DMS53 treated with DMSO at 0.1 percent for 48 hours (cell line): Measurements from ENCODE around the gene KCNMB2.

Experiments
- DNase-seq: peaks from one replicate; lab custom pipeline; 2025; ENCODE audit not compliant: unreplicated experiment; lab: John Stamatoyannopoulos, UW

Gene KCNMB2

DNA sequence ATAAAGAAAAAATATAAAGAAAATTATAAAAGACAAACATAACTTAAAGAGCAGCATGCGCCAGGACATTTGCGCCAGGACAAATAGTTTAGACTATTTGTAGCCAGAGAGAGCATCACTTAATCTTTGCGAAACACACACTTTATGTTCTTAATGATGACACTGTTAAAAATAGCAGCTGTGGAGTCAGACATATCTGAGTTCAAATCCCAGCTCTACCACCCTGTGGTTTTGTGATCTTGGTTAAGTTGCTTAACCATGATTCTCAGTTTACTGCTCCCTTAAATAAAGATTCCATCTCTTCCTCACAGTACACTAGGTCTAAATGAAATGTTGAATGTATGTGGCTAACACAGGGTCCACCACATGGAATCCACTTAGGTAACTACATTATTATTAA, 31.4 kb downstream of the KCNMB2 start:
- no peak for DNase-seq

GRCh38 chr3:178568155-178568731, 32.0 kb downstream of the KCNMB2 start:
- no peak for DNase-seq

GRCh38 chr3:178568911-178569310, 32.7 kb downstream of the KCNMB2 start:
- no peak for DNase-seq

DNA sequence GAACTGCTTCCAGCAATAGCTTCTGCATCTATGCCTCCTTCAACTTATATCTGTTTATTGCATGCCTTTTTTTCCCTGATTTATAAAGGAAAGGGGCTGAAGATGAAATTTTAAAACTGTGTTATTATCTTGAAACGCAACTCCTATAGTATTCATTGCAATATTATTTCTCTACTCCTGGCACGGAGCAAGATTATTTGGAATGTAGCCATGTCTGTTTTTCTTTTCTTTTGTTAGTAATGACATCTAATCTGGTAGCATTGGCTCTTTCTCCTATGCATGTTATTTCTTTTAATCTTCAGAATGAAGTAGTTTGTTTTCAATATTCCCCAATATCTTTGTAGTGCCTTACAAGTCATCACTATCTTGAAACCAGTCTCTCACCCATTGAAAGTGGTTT, 33.6 kb downstream of the KCNMB2 start:
- no peak for DNase-seq

DNA sequence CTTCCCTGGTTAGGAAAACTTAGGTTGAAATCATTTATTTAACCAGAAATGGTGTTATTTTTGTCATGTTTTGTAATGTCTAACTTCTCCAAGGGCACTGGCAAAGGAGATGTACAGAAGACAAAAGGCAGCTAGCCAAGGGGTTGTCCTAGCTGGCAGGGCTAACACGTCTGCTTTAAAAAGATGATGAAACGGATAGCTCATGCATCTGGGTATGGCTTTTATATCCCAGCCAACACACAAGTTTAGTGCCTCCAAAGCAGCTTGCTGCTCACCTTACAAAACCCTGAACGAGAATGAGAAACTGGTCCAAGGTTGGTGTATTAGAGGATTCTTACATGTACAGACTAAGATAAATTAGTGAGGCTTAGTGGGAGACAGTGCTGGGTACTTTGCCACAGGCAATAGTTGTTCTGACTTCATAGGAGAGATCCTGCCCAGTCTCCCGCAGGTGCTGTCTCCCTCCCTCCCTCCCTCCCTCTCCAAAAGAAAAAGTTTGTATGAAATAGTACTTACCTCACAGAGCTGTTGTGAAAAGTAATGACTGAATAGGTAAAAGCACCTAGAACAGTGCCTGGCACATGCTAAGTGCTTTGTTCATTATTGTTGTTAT, 47.8 kb downstream of the KCNMB2 start:
- DNase-seq: peak; percentile 13

- DNase-seq: peak; percentile 15
Observed at GRCh38 chr3:178584722-178585380, 48.6 kb downstream of the KCNMB2 start.

DNA sequence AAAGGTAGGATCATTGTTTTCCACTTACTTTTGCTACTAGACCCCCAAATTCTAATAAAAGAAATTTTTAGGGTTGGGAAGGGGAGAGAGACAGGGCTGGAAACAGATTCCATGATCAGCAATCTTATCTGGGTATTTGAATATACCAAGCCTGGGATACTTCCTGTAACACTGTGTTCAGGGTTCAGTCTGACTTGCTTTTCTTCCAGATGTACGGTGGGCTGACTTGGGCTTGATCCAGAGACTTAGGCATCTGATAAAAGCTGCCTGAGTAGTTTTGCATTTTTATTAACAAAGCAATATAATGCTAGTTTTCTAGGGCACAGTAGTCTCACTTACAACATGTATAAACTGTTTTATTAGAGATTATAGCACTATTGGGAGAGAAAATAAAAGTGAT, 49.2 kb downstream of the KCNMB2 start:
- DNase-seq: no peak

GRCh38 chr3:178586076-178586475, 49.8 kb downstream of the KCNMB2 start:
- DNase-seq: no peak

GRCh38 chr3:178588628-178589027, 52.4 kb downstream of the KCNMB2 start:
- DNase-seq: no peak

GRCh38 chr3:178593786-178594185, 57.5 kb downstream of the KCNMB2 start:
- DNase-seq: no peak

DNA sequence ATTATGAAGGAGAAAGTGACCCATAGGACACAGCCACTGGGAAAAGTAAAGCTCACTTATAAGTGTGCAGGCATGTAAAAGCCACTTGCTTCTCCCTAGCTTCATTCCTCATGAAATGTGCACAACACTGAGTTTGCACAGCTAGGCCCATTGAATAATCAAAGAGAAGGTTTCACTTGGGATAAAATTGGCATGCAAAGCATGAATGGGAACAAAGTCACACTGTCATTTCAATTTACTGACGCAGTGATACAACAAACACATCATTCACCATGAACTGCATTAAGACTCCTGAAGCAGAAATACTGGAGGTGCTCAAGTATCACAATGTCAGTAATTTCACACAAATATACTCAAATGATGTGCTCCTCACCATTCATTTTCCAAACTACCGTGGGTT, 61.1 kb downstream of the KCNMB2 start:
- no peak for DNase-seq

GRCh38 chr3:178602856-178603255, 66.6 kb downstream of the KCNMB2 start:
- DNase-seq: peak; percentile 78

DNA sequence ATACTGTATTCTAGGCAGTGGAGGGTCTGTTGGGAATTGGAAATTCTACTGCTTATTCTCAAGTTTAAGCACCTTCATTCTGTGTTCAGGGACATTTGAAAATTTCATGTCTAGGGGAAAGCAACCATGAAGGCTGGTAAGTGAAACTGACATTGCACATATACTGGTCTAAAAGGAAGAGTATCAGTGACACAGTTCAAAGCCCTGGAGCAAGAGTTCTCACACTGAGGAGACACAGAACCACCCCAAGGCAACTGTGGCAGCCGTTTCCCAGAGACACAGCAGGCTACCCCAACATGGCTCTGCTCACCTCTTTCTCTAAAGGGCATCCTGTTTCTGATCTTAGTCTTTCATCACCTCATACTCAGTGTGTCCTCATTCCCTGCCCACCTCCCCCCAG, 67.5 kb downstream of the KCNMB2 start:
- DNase-seq: no peak

DNA sequence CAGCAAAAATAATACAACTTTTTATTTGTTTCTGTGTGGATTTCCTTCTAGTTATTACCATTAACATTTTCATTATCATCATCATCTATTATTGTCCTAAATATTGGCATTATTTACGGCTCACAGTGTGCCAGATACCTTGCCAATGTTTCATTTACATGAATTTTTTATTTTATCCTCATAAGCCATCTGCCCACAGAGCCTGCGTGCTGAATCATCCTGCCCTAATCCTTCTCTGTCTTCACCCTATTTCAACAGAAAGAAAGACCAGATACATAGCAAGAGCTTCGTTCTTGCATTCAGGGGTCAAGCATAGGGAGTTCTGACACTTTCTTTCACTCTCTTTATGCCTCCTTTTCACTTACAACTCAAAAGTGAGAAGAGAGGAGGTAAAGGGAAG, 82.0 kb downstream of the KCNMB2 start:
- no peak for DNase-seq

DNA sequence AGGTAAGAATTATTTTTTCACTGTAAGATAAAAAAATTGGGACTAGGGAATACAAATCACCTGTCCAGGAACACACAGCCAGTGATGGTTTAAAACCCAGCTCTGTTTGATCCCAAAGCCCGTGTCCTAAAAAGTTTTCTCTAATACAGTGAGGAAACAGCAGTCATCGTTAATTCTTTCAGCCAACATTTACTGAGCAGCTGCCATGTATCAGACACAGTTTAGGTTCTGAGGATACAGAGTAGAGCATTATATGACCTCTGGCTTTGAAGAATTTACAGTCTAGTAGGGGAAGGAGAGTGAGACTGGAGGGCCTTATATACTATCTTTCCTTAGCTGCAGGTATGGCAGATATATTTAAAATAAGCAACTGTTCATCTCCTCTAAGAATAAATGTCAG, 82.7 kb downstream of the KCNMB2 start:
- no peak for DNase-seq

- peak; percentile 60 for DNase-seq
Observed at GRCh38 chr3:178623666-178624255, 87.5 kb downstream of the KCNMB2 start.

- DNase-seq: no peak
Observed at GRCh38 chr3:178624276-178624675, 88.0 kb downstream of the KCNMB2 start.

DNA sequence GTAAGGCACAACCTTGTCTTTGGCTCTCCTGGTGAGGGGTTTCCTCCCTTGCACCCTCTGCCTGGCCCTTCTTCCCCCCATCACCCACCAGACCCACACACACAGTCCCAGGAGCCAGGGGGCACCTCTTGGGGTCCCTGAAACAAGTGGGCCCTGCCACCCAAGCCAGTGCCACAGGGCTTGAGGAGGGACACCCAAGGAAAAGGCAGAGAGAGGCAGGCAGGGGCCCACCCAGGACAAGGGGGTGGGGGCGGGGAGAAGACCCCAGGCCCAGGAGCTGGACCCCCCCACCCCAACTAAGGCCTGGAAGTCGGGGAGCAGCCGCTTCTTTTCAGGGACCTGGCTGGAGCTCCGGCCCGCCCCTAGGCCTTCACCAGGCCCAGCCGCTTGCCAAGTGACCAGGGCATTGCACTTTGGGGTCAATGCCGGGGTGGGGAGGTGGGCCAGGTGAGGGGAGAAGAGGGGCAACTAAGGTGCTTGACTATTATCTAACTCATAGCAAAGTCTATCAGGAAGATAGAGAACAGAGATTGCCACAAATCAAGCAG, 88.9 kb downstream of the KCNMB2 start:
- DNase-seq: no peak

- DNase-seq: no peak
Observed at GRCh38 chr3:178628037-178628436, 91.8 kb downstream of the KCNMB2 start.

DNA sequence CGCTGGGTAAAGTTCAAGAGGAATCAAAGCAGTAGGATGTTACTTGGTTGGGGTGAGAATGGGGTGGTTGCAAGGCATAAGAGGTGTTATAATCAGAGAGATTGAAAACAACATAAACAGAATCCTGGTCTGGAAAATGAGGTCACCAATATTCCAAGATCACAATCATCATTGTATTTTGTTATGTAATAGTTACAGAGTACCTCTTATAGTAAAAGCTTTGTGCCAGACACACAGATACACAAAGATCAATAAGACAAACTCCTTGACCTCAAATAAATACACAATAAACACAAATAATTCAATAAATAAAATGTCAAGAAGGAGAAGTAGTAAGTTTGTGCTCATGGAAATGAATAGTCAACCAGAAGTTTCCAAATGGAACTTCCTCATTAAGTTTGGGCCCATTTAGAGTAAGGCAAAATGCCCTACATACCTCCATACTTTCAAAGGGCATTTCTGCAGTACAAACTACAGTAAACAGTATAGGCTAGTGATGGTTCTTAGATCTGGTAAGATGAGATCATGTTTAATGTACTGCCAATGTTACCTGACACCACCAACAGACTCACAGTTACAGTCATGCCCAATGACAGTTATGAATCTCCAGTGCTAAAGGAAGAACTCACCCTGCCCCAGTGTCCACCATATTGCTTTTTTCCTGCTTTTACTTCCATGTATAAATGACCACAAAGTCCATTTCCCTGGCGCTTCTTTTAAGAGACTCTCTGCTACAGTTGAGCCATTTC, 93.4 kb downstream of the KCNMB2 start:
- DNase-seq: peak; percentile 7

- no peak for DNase-seq
Observed at GRCh38 chr3:178631950-178632349, 95.7 kb downstream of the KCNMB2 start.
